ENCODE results near the gene PLEKHH3.

GRCh38 chr17:42669977-42670788, 6.6 kb downstream of the PLEKHH3 start:
- TF ChIP-seq CTCF (IDR thresholded peaks at IDR 0.05) (no peak), POLR2A (IDR thresholded peaks at IDR 0.05) (no peak)
